ENCODE results near the gene EXOSC10.

EXOSC10 gene

GRCh38 chr1:11055676-11056075 lies 44.0 kb downstream of the EXOSC10 start:
- DNase-seq, result no peak
- H3K4me1 ChIP-seq, result peaks cover 0 to 23% (median 12%) of the 10 kb centered on the region in 4 donors
- H3K36me3 ChIP-seq, result peaks cover 20 to 44% (median 26%) of the 10 kb centered on the region in 3 donors
- no peak for TF ChIP-seq CTCF (IDR thresholded peaks at IDR 0.05)
- H3K4me3 ChIP-seq, result no peak overlapping the region
- no peak overlapping the region for H3K27ac ChIP-seq
- H3K27me3 ChIP-seq, result no peaks in the 10 kb centered on the region
- intact Hi-C loops (cut with DNase I; ENCODE audit: low total_unique reads), result no loop called here
- no peaks in the 10 kb centered on the region for H3K9me3 ChIP-seq

- no peak overlapping the region for H3K27ac ChIP-seq
- no peak for DNase-seq
- peaks cover 0 to 22% (median 11%) of the 10 kb centered on the region in 4 donors for H3K4me1 ChIP-seq
- no peak for TF ChIP-seq CTCF (IDR thresholded peaks at IDR 0.05)
- intact Hi-C loops (cut with DNase I; ENCODE audit: low total_unique reads), result no loop called here
- peaks cover 20 to 44% (median 26%) of the 10 kb centered on the region in 3 donors for H3K36me3 ChIP-seq
- H3K27me3 ChIP-seq, result no peaks in the 10 kb centered on the region
- no peak overlapping the region for H3K4me3 ChIP-seq
- no peaks in the 10 kb centered on the region for H3K9me3 ChIP-seq
Observed at GRCh38 chr1:11054666-11055065, 45.0 kb downstream of the EXOSC10 start.

GRCh38 chr1:11054181-11054580 lies 45.5 kb downstream of the EXOSC10 start:
- Histone ChIP-seq H3K27me3 (no peaks in the 10 kb centered on the region), H3K4me1 (peaks cover 0 to 18% (median 7%) of the 10 kb centered on the region in 4 donors), H3K4me3 (no peak overlapping the region), H3K9me3 (no peaks in the 10 kb centered on the region), H3K36me3 (peaks cover 20 to 44% (median 26%) of the 10 kb centered on the region in 3 donors), H3K27ac (no peak overlapping the region)
- no peak for DNase-seq
- TF ChIP-seq CTCF (IDR thresholded peaks at IDR 0.05), result no peak
- intact Hi-C loops (cut with DNase I; ENCODE audit: low total_unique reads), result no loop called here

- Histone ChIP-seq H3K4me1 (peaks cover 0 to 13% (median 3%) of the 10 kb centered on the region in 4 donors), H3K36me3 (peaks cover 20 to 44% (median 26%) of the 10 kb centered on the region in 3 donors), H3K9me3 (no peaks in the 10 kb centered on the region), H3K27ac (no peak overlapping the region), H3K27me3 (no peaks in the 10 kb centered on the region), H3K4me3 (no peak overlapping the region)
- no peak for TF ChIP-seq CTCF (IDR thresholded peaks at IDR 0.05)
- intact Hi-C loops (cut with DNase I; ENCODE audit: low total_unique reads), result no loop called here
- DNase-seq, result no peak
Observed at GRCh38 chr1:11053758-11054137, 45.9 kb downstream of the EXOSC10 start.

- no peak for TF ChIP-seq CTCF (IDR thresholded peaks at IDR 0.05)
- Histone ChIP-seq H3K36me3 (peaks cover 20 to 43% (median 26%) of the 10 kb centered on the region in 3 donors), H3K4me1 (peaks cover 0 to 10% (median 0%) of the 10 kb centered on the region in 4 donors), H3K27ac (no peak overlapping the region), H3K4me3 (no peak overlapping the region), H3K9me3 (no peaks in the 10 kb centered on the region), H3K27me3 (no peaks in the 10 kb centered on the region)
- no peak for DNase-seq
- intact Hi-C loops (cut with DNase I; ENCODE audit: low total_unique reads), result no loop called here
Observed at GRCh38 chr1:11052839-11053757, 46.6 kb downstream of the EXOSC10 start.
